Parathyroid adenoma (tissue), 2 donors: ENCODE measurements around the gene UPP1.

Experiments
- H2AFZ ChIP-seq: fragments of 300-600 bp; sonication (generic); one replicate; pipeline ENCODE4 v1.7.0; 2017; ENCODE audit warnings: antibody characterized with exemption, mild to moderate bottlenecking
- H3K27ac ChIP-seq: fragments of 300-600 bp; sonication (generic); one replicate; pipeline ENCODE4 v1.7.0; 2017
- H3K27me3 ChIP-seq: fragments of 300-600 bp; sonication (generic); one replicate; pipeline ENCODE4 v1.7.0; 2017; ENCODE audit warnings: low read length; ENCODE audit not compliant: control insufficient read depth, insufficient read depth
- H3K36me3 ChIP-seq: fragments of 300-600 bp; sonication (generic); one replicate; pipeline ENCODE4 v1.7.0; 2017; ENCODE audit warnings: low read length; ENCODE audit not compliant: control insufficient read depth, insufficient read depth
- H3K4me1 ChIP-seq: fragments of 300-600 bp; sonication (generic); one replicate; pipeline ENCODE4 v1.7.0; 2017; ENCODE audit warnings: control low read depth
- H3K4me2 ChIP-seq: fragments of 300-600 bp; sonication (generic); one replicate; pipeline ENCODE4 v1.7.0; 2017; ENCODE audit warnings: low read length
- H3K4me3 ChIP-seq: fragments of 300-600 bp; sonication (generic); one replicate; pipeline ENCODE4 v1.7.0; 2017; ENCODE audit warnings: low read depth, low read length
- H3K79me2 ChIP-seq: fragments of 300-600 bp; sonication (generic); one replicate; pipeline ENCODE4 v1.7.0; 2017; ENCODE audit warnings: control low read depth
- H3K9ac ChIP-seq: fragments of 300-600 bp; sonication (generic); one replicate; pipeline ENCODE4 v1.7.0; 2017; ENCODE audit warnings: mild to moderate bottlenecking
- H3K9me3 ChIP-seq: fragments of 300-600 bp; sonication (generic); one replicate; pipeline ENCODE4 v1.7.0; 2017; ENCODE audit warnings: low read length; ENCODE audit not compliant: control insufficient read depth
- TF ChIP-seq, protein P1 (sequence below): fragments of 300-600 bp; sonication (generic); IDR thresholded peaks from one replicate; pipeline ENCODE4 v1.7.0; 2017; ENCODE audit warnings: antibody characterized with exemption, mild to moderate bottlenecking
- donor health status: primary hyperparathyroidism.

UPP1 gene

DNA sequence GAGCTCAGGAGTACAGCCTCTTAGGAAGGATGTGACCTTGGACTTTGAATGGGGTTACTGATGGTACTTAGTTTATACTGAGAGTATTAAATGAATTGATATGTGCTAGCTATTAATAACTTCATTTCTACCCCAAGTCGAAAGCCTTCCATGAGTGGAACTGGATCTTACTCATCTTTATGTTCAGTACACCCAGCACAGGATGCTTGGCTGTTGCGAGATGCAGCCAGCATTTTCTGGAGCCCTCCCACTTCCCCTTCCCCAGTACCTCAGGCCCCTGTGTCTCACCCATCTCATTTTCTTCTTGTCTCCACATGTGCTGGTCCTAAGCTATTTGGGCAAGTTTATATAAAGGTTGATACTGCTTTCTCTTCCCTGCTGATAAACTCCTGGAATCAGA, 7.2 kb downstream of the UPP1 start:
- H3K4me1 ChIP-seq, result peaks cover 74% of the 10 kb centered on the region
- H3K36me3 ChIP-seq, result no peaks in the 10 kb centered on the region
- no peaks in the 10 kb centered on the region for H3K27me3 ChIP-seq
- H3K27ac ChIP-seq, result peak overlapping the region; percentile 96
- H3K4me3 ChIP-seq, result peak overlapping the region; percentile 43
- no peak overlapping the region for H3K9ac ChIP-seq
- TF ChIP-seq, protein P1, sequence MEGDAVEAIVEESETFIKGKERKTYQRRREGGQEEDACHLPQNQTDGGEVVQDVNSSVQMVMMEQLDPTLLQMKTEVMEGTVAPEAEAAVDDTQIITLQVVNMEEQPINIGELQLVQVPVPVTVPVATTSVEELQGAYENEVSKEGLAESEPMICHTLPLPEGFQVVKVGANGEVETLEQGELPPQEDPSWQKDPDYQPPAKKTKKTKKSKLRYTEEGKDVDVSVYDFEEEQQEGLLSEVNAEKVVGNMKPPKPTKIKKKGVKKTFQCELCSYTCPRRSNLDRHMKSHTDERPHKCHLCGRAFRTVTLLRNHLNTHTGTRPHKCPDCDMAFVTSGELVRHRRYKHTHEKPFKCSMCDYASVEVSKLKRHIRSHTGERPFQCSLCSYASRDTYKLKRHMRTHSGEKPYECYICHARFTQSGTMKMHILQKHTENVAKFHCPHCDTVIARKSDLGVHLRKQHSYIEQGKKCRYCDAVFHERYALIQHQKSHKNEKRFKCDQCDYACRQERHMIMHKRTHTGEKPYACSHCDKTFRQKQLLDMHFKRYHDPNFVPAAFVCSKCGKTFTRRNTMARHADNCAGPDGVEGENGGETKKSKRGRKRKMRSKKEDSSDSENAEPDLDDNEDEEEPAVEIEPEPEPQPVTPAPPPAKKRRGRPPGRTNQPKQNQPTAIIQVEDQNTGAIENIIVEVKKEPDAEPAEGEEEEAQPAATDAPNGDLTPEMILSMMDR, result no peak
- H3K4me2 ChIP-seq, result peak overlapping the region; percentile 57
- peaks cover 9% of the 10 kb centered on the region for H3K79me2 ChIP-seq
- no peak overlapping the region for H2AFZ ChIP-seq
- H3K9me3 ChIP-seq, result no peaks in the 10 kb centered on the region

DNA sequence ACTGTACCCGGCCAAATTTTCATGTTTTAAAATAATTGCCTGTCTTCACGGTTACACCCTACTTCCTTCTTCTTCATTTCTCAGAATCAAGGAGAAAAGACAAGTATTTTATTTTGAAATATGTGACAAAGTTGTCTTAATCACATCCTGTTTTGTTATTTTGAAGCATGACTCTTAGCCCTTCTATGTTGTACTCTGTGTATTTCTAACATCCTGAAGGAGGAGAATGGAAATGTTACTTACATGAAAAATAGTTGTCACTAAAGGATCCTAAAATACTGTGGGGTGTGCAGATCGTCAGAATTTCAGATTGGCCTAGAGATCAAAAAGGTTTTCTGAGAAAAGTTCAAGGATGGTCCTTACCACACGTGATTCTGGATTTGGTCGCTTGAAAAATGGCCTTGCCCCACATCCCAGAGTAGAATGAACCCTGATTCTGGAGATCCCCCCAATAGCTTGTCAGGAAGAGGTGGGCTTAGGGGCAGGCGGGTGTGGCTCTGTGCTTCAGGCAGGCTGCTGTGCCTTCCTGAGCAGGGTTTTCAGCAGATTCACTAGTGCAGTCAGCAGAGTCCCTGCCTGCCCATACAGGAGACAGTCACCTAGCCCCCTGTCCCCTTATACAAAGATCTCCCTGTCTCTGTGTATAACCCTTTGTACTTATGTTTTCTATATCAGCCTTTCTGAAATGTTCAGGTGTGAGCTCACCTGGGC, 8.6 kb downstream of the UPP1 start:
- peak overlapping the region; percentile 44 for H3K4me2 ChIP-seq
- no peak overlapping the region for H3K9ac ChIP-seq
- H3K9me3 ChIP-seq, result no peaks in the 10 kb centered on the region

DNA sequence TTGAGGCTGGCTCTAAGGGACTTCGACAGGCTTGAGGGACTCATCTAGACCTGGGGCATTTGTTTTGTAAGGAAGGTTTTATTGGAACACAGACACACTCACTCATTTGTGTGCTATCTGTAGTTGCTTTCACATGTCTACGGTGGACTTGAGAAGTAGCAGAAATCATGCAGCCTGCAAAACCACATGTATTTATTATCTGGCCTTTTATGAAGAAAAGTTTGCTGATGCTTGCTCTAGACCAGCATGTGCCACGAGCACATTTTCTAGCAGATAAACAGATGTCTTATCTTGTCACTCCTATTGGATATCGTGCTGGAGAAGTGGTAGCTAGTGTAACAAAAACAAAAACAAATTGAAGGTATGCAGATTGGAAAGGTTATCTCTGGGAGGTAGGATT, 9.8 kb downstream of the UPP1 start:
- Histone ChIP-seq H3K79me2 (peaks cover 12% of the 10 kb centered on the region), H3K27ac (peak overlapping the region; percentile 96), H2AFZ (peak overlapping the region; percentile 7), H3K9ac (no peak overlapping the region), H3K27me3 (no peaks in the 10 kb centered on the region), H3K36me3 (no peaks in the 10 kb centered on the region), H3K4me2 (peak overlapping the region; percentile 44), H3K4me1 (peaks cover 61% of the 10 kb centered on the region), H3K9me3 (no peaks in the 10 kb centered on the region), H3K4me3 (peak overlapping the region; percentile 45)
- TF ChIP-seq, protein P1, result no peak

More for the DNA sequence above, 8.6 kb downstream of the UPP1 start:
- Histone ChIP-seq H2AFZ (peak overlapping the region; percentile 19), H3K27ac (peak overlapping the region; percentile 96), H3K36me3 (no peaks in the 10 kb centered on the region), H3K27me3 (no peaks in the 10 kb centered on the region), H3K4me1 (peaks cover 64% of the 10 kb centered on the region), H3K79me2 (peaks cover 18% of the 10 kb centered on the region), H3K4me3 (peak overlapping the region; percentile 16)
- TF ChIP-seq, protein P1, result no peak

DNA sequence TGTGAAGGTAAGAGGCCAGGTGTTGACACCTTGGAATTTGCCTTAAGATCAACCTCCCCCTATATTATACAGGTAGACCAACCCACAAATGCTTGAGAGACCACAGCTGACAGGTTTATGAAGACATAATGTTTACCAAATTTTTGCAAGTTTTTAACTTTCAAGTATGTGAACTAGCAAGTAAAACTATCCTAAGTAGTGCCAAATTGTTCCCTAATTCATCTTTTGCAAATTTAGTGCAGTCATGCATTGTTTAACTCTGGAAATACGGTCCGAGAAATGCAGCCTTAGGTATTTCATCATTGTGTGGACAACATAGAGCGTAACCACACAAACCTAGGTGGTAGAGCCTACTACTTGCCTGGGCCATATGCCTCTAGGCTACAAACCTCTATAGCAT, 10.7 kb downstream of the UPP1 start:
- peaks cover 54% of the 10 kb centered on the region for H3K4me1 ChIP-seq
- peak overlapping the region; percentile 38 for H3K4me3 ChIP-seq
- H3K27me3 ChIP-seq, result no peaks in the 10 kb centered on the region
- no peak overlapping the region for H2AFZ ChIP-seq
- TF ChIP-seq, protein P1, result no peak
- H3K4me2 ChIP-seq, result peak overlapping the region; percentile 44
- H3K27ac ChIP-seq, result peak overlapping the region; percentile 96
- peaks cover 12% of the 10 kb centered on the region for H3K79me2 ChIP-seq
- no peaks in the 10 kb centered on the region for H3K9me3 ChIP-seq
- H3K36me3 ChIP-seq, result no peaks in the 10 kb centered on the region
- H3K9ac ChIP-seq, result no peak overlapping the region

DNA sequence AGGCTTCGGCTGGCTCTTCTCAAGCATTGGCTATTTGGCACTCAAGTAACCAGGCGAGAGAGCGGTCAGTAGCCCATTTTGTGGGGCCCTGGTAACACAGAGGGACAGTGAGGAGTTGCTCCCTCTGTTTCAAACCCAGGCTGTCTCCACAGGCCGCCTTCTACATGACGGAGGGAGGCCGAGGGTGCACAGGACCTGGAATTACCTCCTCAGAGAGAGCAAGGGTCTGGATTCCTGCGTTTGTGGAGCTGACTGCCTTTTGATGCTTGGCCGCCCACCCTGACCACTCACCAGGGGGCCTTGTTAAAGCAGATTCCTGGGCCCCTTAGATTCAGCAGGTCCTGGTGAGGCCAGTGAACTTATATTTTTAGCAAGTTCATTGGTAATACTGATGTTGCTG, 12.3 kb downstream of the UPP1 start:
- no peak overlapping the region for H2AFZ ChIP-seq
- TF ChIP-seq, protein P1, result no peak
- no peak overlapping the region for H3K27ac ChIP-seq
- peaks cover 39% of the 10 kb centered on the region for H3K4me1 ChIP-seq
- no peaks in the 10 kb centered on the region for H3K36me3 ChIP-seq
- peaks cover 12% of the 10 kb centered on the region for H3K79me2 ChIP-seq
- H3K27me3 ChIP-seq, result no peaks in the 10 kb centered on the region
- no peak overlapping the region for H3K9ac ChIP-seq
- no peak overlapping the region for H3K4me3 ChIP-seq
- H3K4me2 ChIP-seq, result no peak overlapping the region
- no peaks in the 10 kb centered on the region for H3K9me3 ChIP-seq
